OCI-LY3 (cell line): Measurements from ENCODE around the gene SMAD6.

Experiments
- CTCF ChIP-seq: fragments of 200-600, 300-600 bp; sonication (generic); IDR thresholded peaks from 2 replicates; pipeline ENCODE4 v1.5.1; 2014; ENCODE audit warnings: antibody characterized with exemption, low read length, low read depth
- EZH2phosphoT487 ChIP-seq: fragments of 200-600 bp; shearing (Covaris generic); IDR thresholded peaks from 2 replicates; pipeline ENCODE4 v1.6.1; 2018; ENCODE audit warnings: antibody characterized with exemption, mixed run types, low read depth

- no peak for TF ChIP-seq CTCF
- no peak for TF ChIP-seq EZH2phosphoT487
These were observed 22.9 kb upstream of the SMAD6 start for GRCh38 chr15:66679061-66679656.
